Astrocyte (in vitro differentiated cells and primary cell): ENCODE results near the gene GBA2. TPM values are rescaled to one million over a fixed set of nuclear protein-coding genes. Genes with fewer than 3 reads are reported as not detected.

Experiments
- DNase-seq: peaks from one replicate; pipeline ENCODE4 v3.0.0-alpha.2; 2010; ENCODE audit warnings: low read depth
- FAIRE-seq: peaks from 2 replicates; lab custom pipeline; 2011; peaks lifted over from hg19 to GRCh38; lab: Jason Lieb, UNC
- H2AFZ ChIP-seq: 2 replicates; pipeline ENCODE4 v1.6.0; 2012; ENCODE audit warnings: low read depth, low read length, inconsistent platforms
- H3K27ac ChIP-seq: 2 replicates; pipeline ENCODE4 v1.5.1; 2011; ENCODE audit warnings: low read depth, low read length, inconsistent platforms
- H3K27me3 ChIP-seq: 2 replicates; pipeline ENCODE4 v1.6.0; 2011; ENCODE audit warnings: low read length, inconsistent platforms; ENCODE audit not compliant: insufficient read depth
- H3K36me3 ChIP-seq: 2 replicates; pipeline ENCODE4 v1.5.1; 2011; ENCODE audit warnings: low read length, inconsistent platforms; ENCODE audit not compliant: insufficient read depth
- H3K4me1 ChIP-seq: 2 replicates; pipeline ENCODE4 v1.5.1; 2011; ENCODE audit warnings: low read length, inconsistent platforms; ENCODE audit not compliant: insufficient read depth
- H3K4me2 ChIP-seq: 2 replicates; pipeline ENCODE4 v1.6.0; 2012; ENCODE audit warnings: low read length, inconsistent platforms
- H3K4me3 ChIP-seq: 2 replicates; pipeline ENCODE4 v1.5.1; 2011; ENCODE audit warnings: low read depth, mild to moderate bottlenecking, low read length, inconsistent platforms; ENCODE audit not compliant: insufficient read depth
- H3K79me2 ChIP-seq: 2 replicates; pipeline ENCODE4 v1.6.0; 2012; ENCODE audit warnings: mild to moderate bottlenecking, low read length, inconsistent platforms; ENCODE audit not compliant: insufficient read depth
- H3K9ac ChIP-seq: 2 replicates; pipeline ENCODE4 v1.6.0; 2012; ENCODE audit warnings: mild to moderate bottlenecking, low read length, inconsistent platforms
- H3K9me3 ChIP-seq: 2 replicates; pipeline ENCODE4 v1.5.1; 2012; ENCODE audit warnings: low read depth, mild to moderate bottlenecking, low read length, inconsistent platforms; ENCODE audit not compliant: insufficient read depth
- H4K20me1 ChIP-seq: 2 replicates; pipeline ENCODE4 v1.6.0; 2012; ENCODE audit warnings: low read length, inconsistent platforms; ENCODE audit not compliant: insufficient read depth
- H3K27ac Mint-ChIP-seq: one replicate; pipeline ENCODE4 v1.8.0; 2021; ENCODE audit warnings: mild to moderate bottlenecking, mixed read lengths; ENCODE audit not compliant: unreplicated experiment
- H3K27me3 Mint-ChIP-seq: one replicate; pipeline ENCODE4 v1.8.0; 2021; ENCODE audit warnings: low read depth, mixed read lengths; ENCODE audit not compliant: unreplicated experiment
- H3K36me3 Mint-ChIP-seq: one replicate; pipeline ENCODE4 v1.8.0; 2021; ENCODE audit warnings: low read depth, mixed read lengths; ENCODE audit not compliant: unreplicated experiment
- H3K4me1 Mint-ChIP-seq: one replicate; pipeline ENCODE4 v1.8.0; 2021; ENCODE audit warnings: low read depth, mixed read lengths; ENCODE audit not compliant: unreplicated experiment
- H3K4me3 Mint-ChIP-seq: one replicate; pipeline ENCODE4 v1.8.0; 2021; ENCODE audit warnings: mild to moderate bottlenecking, moderate library complexity, mixed read lengths; ENCODE audit not compliant: unreplicated experiment
- H3K9me3 Mint-ChIP-seq: one replicate; pipeline ENCODE4 v1.8.0; 2021; ENCODE audit warnings: mild to moderate bottlenecking, mixed read lengths; ENCODE audit not compliant: unreplicated experiment
- CTCF ChIP-seq: IDR thresholded peaks from 2 replicates; pipeline ENCODE4 v1.5.1; 2011; ENCODE audit warnings: low read depth, mild to moderate bottlenecking, inconsistent platforms, low read length, moderate library complexity; ENCODE audit not compliant: insufficient read depth
- EZH2 ChIP-seq: IDR thresholded peaks from 2 replicates; pipeline ENCODE4 v1.6.1; 2012; ENCODE audit warnings: mild to moderate bottlenecking, low read length, inconsistent platforms; ENCODE audit not compliant: insufficient read depth
- total RNA-seq: library from RNA; stranded (reverse); gene quantifications from 2 replicates; pipeline ENCODE4 v1.2.1, GENCODE V29; 2021

GBA2 gene
- total RNA-seq, 1 donor from 2014 or later, result 42.5 TPM

DNA sequence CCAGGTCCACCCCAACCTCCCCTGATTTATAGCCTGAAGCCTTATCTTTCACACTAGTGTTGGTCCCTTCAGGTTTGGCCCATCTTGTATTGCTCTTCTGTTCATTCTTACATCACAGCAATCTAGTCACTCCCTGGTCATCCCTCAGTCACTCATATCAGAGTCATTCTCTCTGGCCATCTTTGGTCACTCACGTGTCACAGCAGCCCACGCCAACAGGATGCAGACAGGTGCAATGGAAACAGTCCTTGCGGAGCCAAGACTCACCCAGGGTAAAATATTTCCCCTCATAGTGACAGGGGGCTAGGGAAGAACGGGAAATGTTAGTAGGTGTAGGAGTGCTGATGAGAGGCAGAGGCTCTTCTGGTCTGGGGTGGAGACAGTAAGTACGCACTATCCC, 4.4 kb upstream of the GBA2 start:
- Mint-ChIP-seq H3K27me3 (no peaks in the 10 kb centered on the region), H3K36me3 (peaks cover 18% of the 10 kb centered on the region), H3K4me3 (peak overlapping the region; percentile 24), H3K9me3 (no peaks in the 10 kb centered on the region), H3K4me1 (peaks cover 2% of the 10 kb centered on the region), H3K27ac (no peak overlapping the region)
- H2AFZ ChIP-seq, result no peak overlapping the region
- TF ChIP-seq EZH2, result no peak
- no peak for TF ChIP-seq CTCF
- H3K36me3 ChIP-seq, result peaks cover 19% of the 10 kb centered on the region
- no peak overlapping the region for H3K9ac ChIP-seq
- no peaks in the 10 kb centered on the region for H3K27me3 ChIP-seq
- H3K4me3 ChIP-seq, result no peak overlapping the region
- H3K9me3 ChIP-seq, result no peaks in the 10 kb centered on the region
- H3K4me1 ChIP-seq, result peaks cover 28% of the 10 kb centered on the region
- FAIRE-seq (no peak), DNase-seq (no peak)
- H3K4me2 ChIP-seq, result no peak overlapping the region
- H3K79me2 ChIP-seq, result peaks cover 22% of the 10 kb centered on the region
- peaks cover 19% of the 10 kb centered on the region for H4K20me1 ChIP-seq
- H3K27ac ChIP-seq, result no peak overlapping the region

DNA sequence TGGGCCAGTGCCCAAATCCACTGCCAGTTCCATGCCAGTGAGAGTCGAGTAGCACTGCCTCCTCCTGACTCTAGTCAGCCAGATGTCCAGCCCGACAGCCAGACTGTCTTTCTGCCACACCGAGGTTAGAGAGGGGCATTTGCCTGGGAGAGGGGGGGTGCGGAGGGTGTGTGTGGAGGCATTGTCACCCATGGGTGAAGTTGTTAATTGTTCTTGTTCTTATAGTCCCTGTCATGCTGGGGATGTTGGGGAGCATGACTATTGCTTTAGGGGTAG, 1.2 kb upstream of the GBA2 start:
- no peak for DNase-seq
- Histone ChIP-seq H3K4me1 (peaks cover 29% of the 10 kb centered on the region), H3K9ac (peak overlapping the region; percentile 93), H4K20me1 (peaks cover 45% of the 10 kb centered on the region), H3K9me3 (no peaks in the 10 kb centered on the region), H3K27ac (no peak overlapping the region), H3K36me3 (peaks cover 19% of the 10 kb centered on the region), H3K27me3 (no peaks in the 10 kb centered on the region), H3K4me2 (peak overlapping the region; percentile 95), H2AFZ (no peak overlapping the region), H3K79me2 (peaks cover 55% of the 10 kb centered on the region), H3K4me3 (peak overlapping the region; percentile 92)
- no peak for TF ChIP-seq EZH2
- no peak for TF ChIP-seq CTCF
- H3K9me3 Mint-ChIP-seq, result no peaks in the 10 kb centered on the region
- peak overlapping the region; percentile 1 for H3K27ac Mint-ChIP-seq
- H3K36me3 Mint-ChIP-seq, result peaks cover 23% of the 10 kb centered on the region
- H3K4me1 Mint-ChIP-seq, result peaks cover 20% of the 10 kb centered on the region
- H3K4me3 Mint-ChIP-seq, result peak overlapping the region; percentile 95
- no peaks in the 10 kb centered on the region for H3K27me3 Mint-ChIP-seq
- no peak for FAIRE-seq

DNA sequence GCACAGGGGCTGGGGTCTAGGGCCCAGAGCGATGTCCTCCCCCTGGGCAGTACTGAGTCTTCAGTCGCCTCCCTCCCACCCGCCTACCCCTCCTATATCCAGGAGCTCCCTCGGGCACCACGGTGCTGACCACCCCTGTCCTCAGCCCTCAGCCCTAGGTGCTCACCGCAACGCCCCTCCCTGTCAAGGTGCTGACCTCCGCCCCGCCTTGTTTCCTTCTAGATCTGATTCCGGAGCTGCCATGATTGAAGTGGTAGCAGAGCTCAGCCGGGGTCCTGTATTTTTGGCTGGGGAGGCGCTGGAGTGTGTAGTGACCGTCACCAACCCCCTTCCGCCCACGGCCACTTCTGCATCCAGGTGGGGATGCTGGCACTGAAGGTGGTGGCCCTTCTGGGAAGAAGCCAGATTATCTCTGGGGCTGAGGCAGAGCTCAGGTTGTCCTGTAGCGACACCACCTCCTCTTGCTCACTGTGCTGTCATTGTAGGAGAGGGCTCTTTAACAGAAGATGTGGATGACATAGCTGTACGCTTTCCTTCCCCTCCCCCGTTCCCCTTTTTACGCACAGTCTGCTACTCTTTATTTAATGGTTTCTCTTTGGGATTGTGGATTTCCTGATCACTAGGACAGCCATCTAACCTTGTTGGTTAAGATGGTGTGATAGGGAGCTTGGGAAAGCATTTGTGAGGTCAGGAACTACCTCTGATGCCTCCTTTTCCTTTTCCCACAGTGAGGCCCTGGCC, 657 bp upstream of the GBA2 start:
- Mint-ChIP-seq H3K9me3 (no peaks in the 10 kb centered on the region), H3K4me3 (peak overlapping the region; percentile 95), H3K27ac (peak overlapping the region; percentile 1), H3K27me3 (no peaks in the 10 kb centered on the region), H3K4me1 (peaks cover 22% of the 10 kb centered on the region), H3K36me3 (peaks cover 25% of the 10 kb centered on the region)
- H3K79me2 ChIP-seq, result peaks cover 58% of the 10 kb centered on the region
- H3K9me3 ChIP-seq, result no peaks in the 10 kb centered on the region
- TF ChIP-seq CTCF (no peak), EZH2 (no peak)
- peak overlapping the region; percentile 92 for H3K4me3 ChIP-seq
- peak overlapping the region; percentile 63 for H3K27ac ChIP-seq
- peak overlapping the region; percentile 93 for H3K9ac ChIP-seq
- H3K27me3 ChIP-seq, result no peaks in the 10 kb centered on the region
- no peak for DNase-seq
- H2AFZ ChIP-seq, result peak overlapping the region; percentile 91
- no peak for FAIRE-seq
- peaks cover 29% of the 10 kb centered on the region for H3K4me1 ChIP-seq
- H3K4me2 ChIP-seq, result peak overlapping the region; percentile 95
- H4K20me1 ChIP-seq, result peaks cover 46% of the 10 kb centered on the region
- peaks cover 21% of the 10 kb centered on the region for H3K36me3 ChIP-seq
